Caki2 (cell line): ENCODE measurements around the gene HMX2. TPM values are rescaled to one million over a fixed set of nuclear protein-coding genes. Genes with fewer than 3 reads are reported as not detected.

Experiments
- DNase-seq: peaks from one replicate; pipeline ENCODE4 v3.0.0-alpha.2; 2015; ENCODE audit warnings: low read depth
- in situ Hi-C: cut with HindIII; loops from 2 replicates; pipeline ENCODE4 v1.10.0; 2016; ENCODE audit warnings: low sequenced_read_pairs, low pct_unique_long_range_greater_than_20kb, mixed read lengths
- total RNA-seq: library from RNA; depleted of rRNA; stranded (reverse); fragments of >200 nt; shearing (Covaris generic); gene quantifications from 2 replicates; pipeline ENCODE4 v1.2.3, GENCODE V29; 2014; ENCODE audit warnings: low replicate concordance; rRNA removed

Gene HMX2
- not detected in 2 replicates for total RNA-seq

GRCh38 chr10:123147635-123148413, at the start of gene HMX2:
HMX2 (plus strand) TSS chr10:123148136; CDS start chr10:123148379, 243 bp downstream.
- no peak for DNase-seq
- in situ Hi-C loops, result no loop called here

GRCh38 chr10:123100030-123100762, 47.7 kb upstream of the HMX2 start:
- in situ Hi-C loops, result no loop called here
- DNase-seq, result no peak

GRCh38 chr10:123101872-123102271, 46.1 kb upstream of the HMX2 start:
- DNase-seq, result no peak
- in situ Hi-C loops, result no loop called here

- DNase-seq, result no peak
- in situ Hi-C loops, result no loop called here
Observed at GRCh38 chr10:123102673-123103072, 45.3 kb upstream of the HMX2 start.

GRCh38 chr10:123103944-123104343, 44.0 kb upstream of the HMX2 start:
- in situ Hi-C loops, result no loop called here
- no peak for DNase-seq

- peak; percentile 18 for DNase-seq
- in situ Hi-C loops, result no loop called here
Observed at GRCh38 chr10:123109466-123109865, 38.5 kb upstream of the HMX2 start.

- no peak for DNase-seq
- in situ Hi-C loops, result no loop called here
Observed at GRCh38 chr10:123117644-123118417, 30.1 kb upstream of the HMX2 start.

GRCh38 chr10:123119081-123119480, 28.9 kb upstream of the HMX2 start:
- no peak for DNase-seq
- in situ Hi-C loops, result no loop called here

GRCh38 chr10:123126246-123126645, 21.7 kb upstream of the HMX2 start:
- in situ Hi-C loops, result no loop called here

GRCh38 chr10:123129618-123130271, 18.2 kb upstream of the HMX2 start:
- DNase-seq, result peak; percentile 6

More at GRCh38 chr10:123126246-123126645, 21.7 kb upstream of the HMX2 start:
- DNase-seq, result no peak

GRCh38 chr10:123132576-123133477, 15.1 kb upstream of the HMX2 start:
- in situ Hi-C loops, result no loop called here
- DNase-seq, result peak; percentile 52

More at GRCh38 chr10:123129618-123130271, 18.2 kb upstream of the HMX2 start:
- in situ Hi-C loops, result no loop called here

GRCh38 chr10:123133541-123134342, 14.2 kb upstream of the HMX2 start:
- DNase-seq, result no peak
- in situ Hi-C loops, result no loop called here

GRCh38 chr10:123134343-123134914, 13.5 kb upstream of the HMX2 start:
- in situ Hi-C loops, result no loop called here
- DNase-seq, result no peak

GRCh38 chr10:123134915-123135414, 13.0 kb upstream of the HMX2 start:
- no peak for DNase-seq
- in situ Hi-C loops, result no loop called here

- in situ Hi-C loops, result no loop called here
- no peak for DNase-seq
Observed at GRCh38 chr10:123135415-123136141, 12.4 kb upstream of the HMX2 start, which contains the start of gene HMX3. HMX3 (plus strand) TSS chr10:123135970; CDS start chr10:123136051, 81 bp downstream.
